HepG2 (cell line): ENCODE measurements around the gene TMEM174. TPM values are rescaled to one million over a fixed set of nuclear protein-coding genes. Genes with fewer than 3 reads are reported as not detected.
A peak's percentile ranks its signal among the peaks of the same experiment; 100 is the strongest.

ENCODE experiments used
- ATAC-seq: fragments of 200-7000 bp; cut with Tn5 transposase; 3 replicates; pipeline ENCODE4 v1.9.1; 2020; ENCODE audit warnings: mild to moderate bottlenecking, moderate library complexity
- BruUV-seq: library from RNA; stranded (reverse); fragments of 400-500 nt; replicated peaks from 2 replicates; lab custom pipeline; 2021; lab: Mats Ljungman, UMichigan
- CTCF ChIA-PET: fragments of 300-600 bp; formaldehyde crosslinking; extraction: SDS; loops from one replicate; lab custom pipeline; 2021; ENCODE audit warnings: low total read pairs, inconsistent platforms, low intra/inter-chr PET ratio; lab: Yijun Ruan, JAX
- POLR2A ChIA-PET: fragments of 350-600 bp; sonication (Branson Sonifier 250); formaldehyde crosslinking; loops from one replicate; lab custom pipeline; 2020; ENCODE audit warnings: antibody characterized with exemption, inconsistent platforms; lab: Yijun Ruan, JAX
- DNase-seq: peaks from one replicate; pipeline ENCODE4 v3.0.0-alpha.2; 2015; ENCODE audit warnings: low spot score
- FAIRE-seq: peaks from 3 replicates; lab custom pipeline; 2011; peaks lifted over from hg19 to GRCh38; lab: Jason Lieb, UNC
- H2AFZ ChIP-seq: one replicate; pipeline ENCODE4 v1.6.1; 2011; ENCODE audit warnings: low read length, inconsistent platforms
- H3K27ac ChIP-seq: fragments of 300-600 bp; 3 replicates; pipeline ENCODE4 v1.8.0; 2011; ENCODE audit warnings: mixed run types, mild to moderate bottlenecking, mixed read lengths, low read length, inconsistent platforms; ENCODE audit not compliant: insufficient read depth; ENCODE audit errors: extremely low read length
- H3K27me3 ChIP-seq, 2 experiments: fragments of 200-600 bp in 1 of 2; 2 replicates in 1 of 2; 3 replicates in 1 of 2; pipeline versions ENCODE4 v1.6.0 to v1.8.0; 2011; ENCODE audit warnings: low read length in 2 of 2, mild to moderate bottlenecking in 2 of 2, moderate library complexity in 2 of 2, inconsistent platforms in 1 of 2; ENCODE audit not compliant: insufficient read depth in 2 of 2, control insufficient read depth in 1 of 2
- H3K36me3 ChIP-seq, 2 experiments: fragments of 200-600 bp in 1 of 2; replicated peaks in 1 of 2; 2 replicates in 1 of 2; 3 replicates in 1 of 2; pipeline versions ENCODE4 v1.5.1 to v1.8.0; 2011; ENCODE audit warnings: low read length in 2 of 2, inconsistent platforms in 1 of 2; ENCODE audit not compliant: insufficient read depth in 2 of 2, control insufficient read depth in 1 of 2
- H3K4me1 ChIP-seq: 2 replicates; pipeline ENCODE4 v1.5.1; 2012; ENCODE audit warnings: low read length, inconsistent platforms; ENCODE audit not compliant: insufficient read depth
- H3K4me2 ChIP-seq: 2 replicates; pipeline ENCODE4 v1.6.0; 2011; ENCODE audit warnings: low read depth, low read length, inconsistent platforms
- H3K4me3 ChIP-seq, 3 experiments: fragments of 200-600 bp in 1 of 3; sonication (generic), shearing (Covaris generic) in 1 of 3; replicated peaks in 1 of 3; 2 replicates each; pipeline ENCODE4 v1.5.1; 2011 to 2016; ENCODE audit warnings: low read length in 3 of 3, inconsistent platforms in 2 of 3, low read depth in 2 of 3, mild to moderate bottlenecking in 2 of 3, control low read depth in 1 of 3, mixed read lengths in 1 of 3; ENCODE audit not compliant: insufficient read depth in 1 of 3
- H3K79me2 ChIP-seq: one replicate; pipeline ENCODE4 v1.6.1; 2011; ENCODE audit warnings: low read length, inconsistent platforms; ENCODE audit not compliant: insufficient read depth
- H3K9ac ChIP-seq: 2 replicates; pipeline ENCODE4 v1.6.0; 2011; ENCODE audit warnings: mild to moderate bottlenecking, low read depth, low read length, inconsistent platforms; ENCODE audit not compliant: insufficient read depth
- H3K9me3 ChIP-seq: 2 replicates; pipeline ENCODE4 v1.5.1; 2012; ENCODE audit warnings: mild to moderate bottlenecking, low read length
- H4K20me1 ChIP-seq: 2 replicates; pipeline ENCODE4 v1.6.0; 2011; ENCODE audit warnings: inconsistent platforms, mild to moderate bottlenecking, low read length, moderate library complexity; ENCODE audit not compliant: insufficient read depth
- ATF6 ChIP-seq: sonication (generic); formaldehyde crosslinking; conservative IDR thresholded peaks from 2 replicates; pipeline ENCODE4 v1.4.0; 2020; ENCODE audit warnings: missing genetic modification reagents
- HNF4A ChIP-seq: sonication (generic); formaldehyde crosslinking; IDR thresholded peaks from 2 replicates; pipeline ENCODE4 v1.4.0; 2020; ENCODE audit warnings: missing genetic modification reagents
- MAX ChIP-seq: IDR thresholded peaks from 2 replicates; pipeline ENCODE4 v1.6.1; 2012; ENCODE audit warnings: inconsistent platforms
- MED13 ChIP-seq: sonication (generic); formaldehyde crosslinking; IDR thresholded peaks from 2 replicates; pipeline ENCODE4 v1.5.0; 2020; ENCODE audit warnings: missing genetic modification reagents
- SRY ChIP-seq: sonication (generic); formaldehyde crosslinking; IDR thresholded peaks from 2 replicates; pipeline ENCODE4 v1.8.0; 2022; ENCODE audit warnings: mild to moderate bottlenecking, missing genetic modification reagents
- SSRP1 ChIP-seq: IDR thresholded peaks from 2 replicates; pipeline ENCODE4 v1.6.1; 2016; ENCODE audit warnings: control low read depth
- ZNF282 ChIP-seq: fragments of 450-650 bp; IDR thresholded peaks from 2 replicates; pipeline ENCODE4 v1.6.1; 2018; ENCODE audit not compliant: partially characterized antibody
- ZSCAN31 ChIP-seq: sonication (generic); formaldehyde crosslinking; IDR thresholded peaks from 2 replicates; pipeline ENCODE4 v1.5.0; 2020; ENCODE audit warnings: low read depth, mild to moderate bottlenecking, missing genetic modification reagents
- WGBS: methylation state at CpG from one replicate; pipeline ENCODE4 v1.1.6; 2017; ENCODE audit warnings: low lambda C conversion rate; 5-methylcytosine and 5-hydroxymethylcytosine counted together
- in situ Hi-C: cut with HindIII; loops from 2 replicates; pipeline ENCODE4 v1.10.0; 2017; ENCODE audit warnings: low pct_unique_long_range_greater_than_20kb; ENCODE audit not compliant: extremely low pct_ligation_motif_present
- intact Hi-C: fragments of 100-400 bp; cut with micrococcal nuclease; formaldehyde crosslinking; loops from one replicate; pipeline ENCODE4 v1.10.0; 2022; ENCODE audit not compliant: unreplicated experiment
- polyA plus RNA-seq, 8 experiments: library from polyadenylated mRNA; depleted of rRNA in 3 of 8; stranded (reverse) in 7 of 8; unstranded in 1 of 8; fragments of >200 nt; fragmentation: Illumina TruSeq in 4 of 8; extraction: Trizol in 4 of 8; gene quantifications; 2 replicates each; pipeline versions ENCODE4 v1.2.1 to v1.2.3, GENCODE V29; 2011 to 2016; ENCODE audit warnings: low read depth in 4 of 8, missing spikeins in 1 of 8, mixed read lengths in 1 of 8; ENCODE audit not compliant: insufficient read depth in 1 of 8
- total RNA-seq, 5 experiments: library from RNA; depleted of rRNA; stranded (reverse); fragments of >200 nt; fragmentation: Illumina TruSeq; extraction: Trizol; gene quantifications; 2 replicates each; pipeline ENCODE4 v1.2.3, GENCODE V29; 2016; ENCODE audit warnings: low read depth in 1 of 5
- TF ChIP-seq, protein P1 (sequence below): sonication (generic); formaldehyde crosslinking; IDR thresholded peaks from 2 replicates; pipeline ENCODE4 v1.5.1; 2020; ENCODE audit warnings: missing genetic modification reagents, mild to moderate bottlenecking, borderline replicate concordance
- TF ChIP-seq, protein P2 (sequence below): sonication (generic); formaldehyde crosslinking; IDR thresholded peaks from 2 replicates; pipeline ENCODE4 v1.4.0; 2020; ENCODE audit warnings: missing genetic modification reagents
- TF ChIP-seq, protein P3 (sequence below): sonication (generic); formaldehyde crosslinking; IDR thresholded peaks from 2 replicates; pipeline ENCODE4 v1.5.0; 2020; ENCODE audit warnings: mild to moderate bottlenecking, missing genetic modification reagents

Gene TMEM174
- total and polyA plus RNA-seq, 2 of the 13 experiments (the other 11 are each of a cell fraction or from before 2014, with no cell fraction given): not detected

GRCh38 chr5:73199671-73200070 lies 26.7 kb downstream of the TMEM174 start (continued):
- TF ChIP-seq, protein P1, sequence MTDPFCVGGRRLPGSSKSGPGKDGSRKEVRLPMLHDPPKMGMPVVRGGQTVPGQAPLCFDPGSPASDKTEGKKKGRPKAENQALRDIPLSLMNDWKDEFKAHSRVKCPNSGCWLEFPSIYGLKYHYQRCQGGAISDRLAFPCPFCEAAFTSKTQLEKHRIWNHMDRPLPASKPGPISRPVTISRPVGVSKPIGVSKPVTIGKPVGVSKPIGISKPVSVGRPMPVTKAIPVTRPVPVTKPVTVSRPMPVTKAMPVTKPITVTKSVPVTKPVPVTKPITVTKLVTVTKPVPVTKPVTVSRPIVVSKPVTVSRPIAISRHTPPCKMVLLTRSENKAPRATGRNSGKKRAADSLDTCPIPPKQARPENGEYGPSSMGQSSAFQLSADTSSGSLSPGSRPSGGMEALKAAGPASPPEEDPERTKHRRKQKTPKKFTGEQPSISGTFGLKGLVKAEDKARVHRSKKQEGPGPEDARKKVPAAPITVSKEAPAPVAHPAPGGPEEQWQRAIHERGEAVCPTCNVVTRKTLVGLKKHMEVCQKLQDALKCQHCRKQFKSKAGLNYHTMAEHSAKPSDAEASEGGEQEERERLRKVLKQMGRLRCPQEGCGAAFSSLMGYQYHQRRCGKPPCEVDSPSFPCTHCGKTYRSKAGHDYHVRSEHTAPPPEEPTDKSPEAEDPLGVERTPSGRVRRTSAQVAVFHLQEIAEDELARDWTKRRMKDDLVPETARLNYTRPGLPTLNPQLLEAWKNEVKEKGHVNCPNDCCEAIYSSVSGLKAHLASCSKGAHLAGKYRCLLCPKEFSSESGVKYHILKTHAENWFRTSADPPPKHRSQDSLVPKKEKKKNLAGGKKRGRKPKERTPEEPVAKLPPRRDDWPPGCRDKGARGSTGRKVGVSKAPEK (CRISPR knock-in tag): no peak

DNA sequence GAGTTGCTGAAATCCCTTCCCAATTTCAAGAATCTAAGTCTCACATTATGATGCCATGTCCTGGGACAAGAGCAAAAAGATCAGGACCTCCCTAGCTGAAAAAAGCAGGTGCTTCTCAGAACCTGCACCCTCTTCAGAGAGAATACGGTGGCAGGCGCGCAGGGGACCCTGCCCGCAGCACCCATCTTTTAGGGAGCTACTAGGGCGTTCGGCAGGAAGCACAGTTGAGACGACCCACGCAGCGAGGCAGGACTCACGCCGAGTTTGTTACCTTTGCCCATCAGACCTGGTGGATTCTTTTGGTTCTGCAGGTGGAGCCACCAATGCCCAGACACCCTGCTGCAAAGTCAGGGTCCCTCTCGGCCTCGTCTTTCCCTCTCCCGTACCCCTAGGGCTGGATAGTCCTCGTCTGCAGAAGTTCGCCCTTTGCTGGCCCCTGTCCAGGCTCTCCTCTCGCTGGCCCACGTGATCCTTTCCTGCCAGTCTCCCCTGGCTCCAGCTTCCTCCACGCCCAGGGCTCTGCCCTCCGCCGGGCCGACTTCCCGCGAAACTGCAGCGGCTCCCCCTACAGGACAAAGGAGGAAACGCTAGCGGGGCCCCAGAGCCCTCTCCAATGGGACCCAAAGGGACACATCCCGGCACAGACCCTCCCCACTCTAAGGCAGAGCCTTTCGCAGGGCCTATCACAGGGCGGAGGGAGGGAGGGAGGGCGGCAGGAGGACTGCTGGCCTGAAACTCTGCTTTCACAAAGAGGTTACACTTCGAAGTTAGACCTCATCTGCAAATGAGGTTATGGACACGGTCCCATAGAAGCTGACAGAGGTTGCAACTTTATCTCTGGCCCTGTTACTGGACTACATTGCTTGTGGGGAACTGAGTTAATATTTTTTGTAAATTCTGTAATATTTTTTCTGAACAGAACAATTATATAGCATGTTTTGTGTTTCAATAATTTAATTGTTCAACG lies 28.8 kb downstream of the TMEM174 start:
- Histone ChIP-seq H3K4me3 (no peak overlapping the region), H3K27me3 (peaks cover 2 to 27% of the 10 kb centered on the region in 2 experiments; a peak in 2 of 5 replicates), H3K36me3 (no peaks in the 10 kb centered on the region), H3K27ac (no peak overlapping the region), H2AFZ (no peak overlapping the region), H3K9ac (no peak overlapping the region), H4K20me1 (no peaks in the 10 kb centered on the region), H3K79me2 (no peaks in the 10 kb centered on the region), H3K4me1 (peaks cover 6% of the 10 kb centered on the region; the same call in 1 of the 2 replicates), H3K4me2 (peak overlapping the region; percentile 64), H3K9me3 (no peaks in the 10 kb centered on the region)
- POLR2A ChIA-PET: interaction anchor here (0.7 kb wide), 1 partner anchor 12 kb away, joined by 4 read pairs; no protein-coding TSS in a partner anchor
- in situ Hi-C loops (loop anchor here (10.0 kb wide), 1 partner anchor 117 kb away; no protein-coding TSS in a partner anchor), intact Hi-C loops (loop anchor here (5.0 kb wide), 2 partner anchors 120 to 280 kb away; no protein-coding TSS in a partner anchor)
- CTCF ChIA-PET: interaction anchor here (1.2 kb wide), 1 partner anchor 119 kb away, joined by 5 read pairs; no protein-coding TSS in a partner anchor
- DNase-seq (peak; percentile 63), ATAC-seq (peak; percentile 99), FAIRE-seq (no peak)
- WGBS: 23% methylated on average over 26 of the region's 34 CpGs
- no TSS peak for BruUV-seq
- TF ChIP-seq ZSCAN31 (CRISPR knock-in tag) (0 out of 2 replicates have a peak, but pooled peaks have one; percentile 27), ZNF282 (no peak), SSRP1 (CRISPR knock-in tag) (no peak), ATF6 (CRISPR knock-in tag) (no peak), HNF4A (CRISPR knock-in tag) (no peak), MED13 (CRISPR knock-in tag) (no peak), MAX (peak; percentile 70), SRY (CRISPR knock-in tag) (no peak; the same call in 1 of the 2 replicates)
- TF ChIP-seq, protein P2, sequence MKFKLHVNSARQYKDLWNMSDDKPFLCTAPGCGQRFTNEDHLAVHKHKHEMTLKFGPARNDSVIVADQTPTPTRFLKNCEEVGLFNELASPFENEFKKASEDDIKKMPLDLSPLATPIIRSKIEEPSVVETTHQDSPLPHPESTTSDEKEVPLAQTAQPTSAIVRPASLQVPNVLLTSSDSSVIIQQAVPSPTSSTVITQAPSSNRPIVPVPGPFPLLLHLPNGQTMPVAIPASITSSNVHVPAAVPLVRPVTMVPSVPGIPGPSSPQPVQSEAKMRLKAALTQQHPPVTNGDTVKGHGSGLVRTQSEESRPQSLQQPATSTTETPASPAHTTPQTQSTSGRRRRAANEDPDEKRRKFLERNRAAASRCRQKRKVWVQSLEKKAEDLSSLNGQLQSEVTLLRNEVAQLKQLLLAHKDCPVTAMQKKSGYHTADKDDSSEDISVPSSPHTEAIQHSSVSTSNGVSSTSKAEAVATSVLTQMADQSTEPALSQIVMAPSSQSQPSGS: no peak
- TF ChIP-seq, protein P3, sequence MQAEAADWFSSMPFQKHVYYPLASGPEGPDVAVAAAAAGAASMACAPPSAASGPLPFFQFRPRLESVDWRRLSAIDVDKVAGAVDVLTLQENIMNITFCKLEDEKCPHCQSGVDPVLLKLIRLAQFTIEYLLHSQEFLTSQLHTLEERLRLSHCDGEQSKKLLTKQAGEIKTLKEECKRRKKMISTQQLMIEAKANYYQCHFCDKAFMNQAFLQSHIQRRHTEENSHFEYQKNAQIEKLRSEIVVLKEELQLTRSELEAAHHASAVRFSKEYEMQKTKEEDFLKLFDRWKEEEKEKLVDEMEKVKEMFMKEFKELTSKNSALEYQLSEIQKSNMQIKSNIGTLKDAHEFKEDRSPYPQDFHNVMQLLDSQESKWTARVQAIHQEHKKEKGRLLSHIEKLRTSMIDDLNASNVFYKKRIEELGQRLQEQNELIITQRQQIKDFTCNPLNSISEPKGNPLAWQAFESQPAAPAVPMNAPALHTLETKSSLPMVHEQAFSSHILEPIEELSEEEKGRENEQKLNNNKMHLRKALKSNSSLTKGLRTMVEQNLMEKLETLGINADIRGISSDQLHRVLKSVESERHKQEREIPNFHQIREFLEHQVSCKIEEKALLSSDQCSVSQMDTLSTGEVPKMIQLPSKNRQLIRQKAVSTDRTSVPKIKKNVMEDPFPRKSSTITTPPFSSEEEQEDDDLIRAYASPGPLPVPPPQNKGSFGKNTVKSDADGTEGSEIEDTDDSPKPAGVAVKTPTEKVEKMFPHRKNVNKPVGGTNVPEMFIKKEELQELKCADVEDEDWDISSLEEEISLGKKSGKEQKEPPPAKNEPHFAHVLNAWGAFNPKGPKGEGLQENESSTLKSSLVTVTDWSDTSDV (CRISPR knock-in tag): 0 out of 2 replicates have a peak, but pooled peaks have one; percentile 51
